GM19240 (cell line): ENCODE measurements around the gene HES3.

ENCODE experiments used
- DNase-seq: peaks from one replicate; pipeline ENCODE4 v3.0.0; 2011; ENCODE audit warnings: low spot score; ENCODE audit not compliant: insufficient read length

Gene HES3

GRCh38 chr1:6279613-6280383 lies 35.8 kb downstream of the HES3 start:
- no peak for DNase-seq

DNA sequence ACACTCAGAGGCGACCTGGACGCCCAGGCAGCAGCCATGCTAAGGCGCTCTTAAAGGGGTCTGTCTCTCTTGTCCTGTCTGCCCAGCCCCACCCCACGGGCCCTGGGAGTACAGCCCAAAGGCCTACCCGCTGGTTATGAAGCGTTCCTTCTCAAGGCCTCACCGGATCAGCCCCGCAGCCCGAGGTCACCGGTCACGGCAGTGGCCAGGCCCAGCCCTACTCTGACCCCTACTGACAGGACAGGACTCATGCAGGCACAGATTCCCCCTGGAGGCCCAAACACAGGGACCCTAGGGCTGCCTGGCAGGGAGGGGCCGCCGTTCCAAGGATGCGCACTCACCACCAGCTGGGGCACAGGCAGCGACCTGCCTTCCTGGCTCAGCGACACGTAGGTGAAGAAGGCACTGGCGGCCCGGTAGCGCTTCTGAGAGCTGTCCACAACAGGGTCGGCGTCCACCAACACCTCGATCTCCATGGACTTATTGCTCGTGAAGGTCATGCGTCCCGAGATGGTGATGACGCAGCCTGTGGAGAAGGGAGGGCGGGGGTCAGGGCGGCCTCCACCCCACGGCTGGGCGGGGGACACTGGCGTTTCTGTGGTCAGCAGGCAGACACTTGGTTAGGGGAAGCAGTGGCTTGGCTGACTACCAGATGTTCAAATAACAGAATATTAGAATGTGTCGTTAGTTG lies 36.9 kb downstream of the HES3 start:
- no peak for DNase-seq

- no peak for DNase-seq
Measured at GRCh38 chr1:6281511-6282402, 37.8 kb downstream of the HES3 start.

DNA sequence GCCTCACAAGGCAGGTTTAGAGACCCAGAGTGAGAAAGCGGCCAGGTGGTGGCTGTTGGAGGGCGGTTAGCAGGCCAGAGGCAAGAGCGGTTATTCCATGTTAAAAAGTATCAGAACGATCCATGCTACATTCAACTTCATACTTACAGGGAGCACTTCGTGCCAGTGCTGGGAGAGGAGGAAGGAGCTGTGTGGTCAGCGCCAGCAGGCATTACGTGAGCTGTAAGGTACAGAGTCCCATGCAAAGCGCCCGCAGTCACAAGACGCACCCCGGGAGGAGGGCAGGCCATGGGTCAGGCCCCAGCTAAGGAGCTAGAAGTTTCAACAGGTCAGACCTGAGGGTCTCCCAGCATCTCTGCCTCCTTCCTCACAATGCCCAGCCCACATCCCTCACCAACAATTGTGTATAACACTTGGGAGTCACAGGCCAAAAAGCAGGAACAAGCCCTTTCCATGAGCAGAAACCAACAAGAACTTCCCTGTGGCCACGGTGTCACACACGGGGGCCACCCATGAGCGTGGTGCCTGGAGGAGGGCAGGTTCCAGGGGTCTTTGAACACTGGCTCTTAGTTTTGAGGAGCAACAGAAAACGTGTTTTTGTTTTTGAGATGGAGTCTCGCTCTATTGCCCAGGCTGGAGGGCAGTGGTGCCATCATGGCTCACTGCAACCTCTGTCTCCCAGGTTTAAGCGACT lies 38.7 kb downstream of the HES3 start:
- DNase-seq, result no peak

DNA sequence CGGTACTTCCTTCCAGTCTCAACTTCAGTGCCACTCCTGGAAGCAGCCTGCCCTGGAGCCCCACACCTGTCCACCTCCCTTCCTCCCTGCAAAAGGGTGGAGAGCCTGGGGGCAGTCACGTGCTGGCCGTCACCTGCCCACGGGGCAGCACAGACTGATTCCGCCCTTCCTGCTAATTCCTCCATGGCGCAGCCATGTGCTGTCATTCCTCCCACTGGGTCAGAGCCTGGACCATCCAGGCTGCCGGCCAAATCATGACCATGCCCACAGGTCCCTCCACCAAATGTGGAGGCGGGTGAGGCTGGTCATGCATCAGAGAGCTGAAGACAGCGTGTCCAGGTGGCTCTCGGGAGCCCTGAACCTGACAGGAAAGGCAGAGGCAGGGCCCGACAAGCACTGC lies 41.4 kb downstream of the HES3 start:
- DNase-seq, result no peak

DNA sequence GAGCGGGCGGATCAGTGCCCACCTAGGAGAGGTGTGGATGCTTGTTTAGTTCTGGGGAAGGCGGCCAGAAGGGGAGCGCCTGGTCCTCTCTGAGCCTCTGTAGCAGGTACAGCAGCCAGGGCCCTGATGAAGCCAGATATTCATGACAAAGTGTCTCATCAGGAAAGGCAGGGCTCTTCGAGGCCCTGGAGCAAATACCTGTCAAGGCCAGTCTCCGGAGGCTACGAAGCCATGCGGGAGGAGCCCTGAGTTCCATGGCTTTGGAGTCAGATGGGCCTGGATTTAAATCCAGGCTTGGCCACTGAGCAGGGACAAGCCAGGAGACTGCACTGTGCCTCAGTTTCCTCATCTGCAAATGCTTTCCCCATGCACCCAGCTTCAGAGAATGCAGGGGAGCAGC lies 42.3 kb downstream of the HES3 start:
- DNase-seq, result no peak

DNA sequence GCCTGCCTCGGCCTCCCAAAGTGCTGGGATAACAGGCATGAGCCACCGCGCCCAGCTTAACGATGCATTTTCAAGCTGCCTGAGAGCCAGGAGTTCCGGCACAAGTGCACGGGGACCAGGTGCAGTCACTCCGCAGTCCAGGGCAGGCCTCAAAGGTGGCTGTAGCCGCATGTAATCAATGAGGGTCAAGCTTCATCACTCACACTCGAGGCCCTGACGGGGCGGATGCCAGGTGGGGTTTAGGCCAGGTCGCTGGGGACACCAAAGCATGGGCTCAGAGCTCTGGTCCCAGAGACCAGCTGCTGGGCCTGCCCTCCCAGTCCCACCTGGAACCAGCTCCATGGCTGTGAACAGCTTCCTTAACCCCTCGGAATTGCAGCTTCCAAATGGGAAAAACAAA lies 43.0 kb downstream of the HES3 start:
- no peak for DNase-seq

GRCh38 chr1:6287431-6287886 lies 43.5 kb downstream of the HES3 start:
- DNase-seq, result no peak

DNA sequence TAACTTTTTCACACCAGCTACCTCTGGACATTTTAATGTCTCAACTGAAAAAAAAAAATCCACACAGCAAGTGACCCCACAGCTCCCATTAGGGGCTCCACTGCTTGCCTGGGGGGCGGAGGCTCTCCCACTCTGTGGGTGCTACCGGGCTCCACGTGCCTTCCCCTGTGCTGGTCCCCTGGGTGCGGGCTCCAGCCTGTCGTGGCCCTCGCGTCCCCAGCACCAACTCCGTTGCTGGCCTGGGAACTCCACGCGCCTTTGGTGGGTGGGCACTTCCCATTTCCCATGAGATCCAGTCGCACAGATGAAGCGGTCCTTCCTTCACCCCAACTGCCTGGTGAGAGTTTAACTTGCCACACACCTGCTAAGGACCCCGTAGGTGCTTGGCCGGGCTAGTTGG lies 44.0 kb downstream of the HES3 start:
- no peak for DNase-seq

GRCh38 chr1:6288665-6289064 lies 44.7 kb downstream of the HES3 start:
- DNase-seq, result no peak

- no peak for DNase-seq
Measured at GRCh38 chr1:6292102-6292501, 48.1 kb downstream of the HES3 start.

DNA sequence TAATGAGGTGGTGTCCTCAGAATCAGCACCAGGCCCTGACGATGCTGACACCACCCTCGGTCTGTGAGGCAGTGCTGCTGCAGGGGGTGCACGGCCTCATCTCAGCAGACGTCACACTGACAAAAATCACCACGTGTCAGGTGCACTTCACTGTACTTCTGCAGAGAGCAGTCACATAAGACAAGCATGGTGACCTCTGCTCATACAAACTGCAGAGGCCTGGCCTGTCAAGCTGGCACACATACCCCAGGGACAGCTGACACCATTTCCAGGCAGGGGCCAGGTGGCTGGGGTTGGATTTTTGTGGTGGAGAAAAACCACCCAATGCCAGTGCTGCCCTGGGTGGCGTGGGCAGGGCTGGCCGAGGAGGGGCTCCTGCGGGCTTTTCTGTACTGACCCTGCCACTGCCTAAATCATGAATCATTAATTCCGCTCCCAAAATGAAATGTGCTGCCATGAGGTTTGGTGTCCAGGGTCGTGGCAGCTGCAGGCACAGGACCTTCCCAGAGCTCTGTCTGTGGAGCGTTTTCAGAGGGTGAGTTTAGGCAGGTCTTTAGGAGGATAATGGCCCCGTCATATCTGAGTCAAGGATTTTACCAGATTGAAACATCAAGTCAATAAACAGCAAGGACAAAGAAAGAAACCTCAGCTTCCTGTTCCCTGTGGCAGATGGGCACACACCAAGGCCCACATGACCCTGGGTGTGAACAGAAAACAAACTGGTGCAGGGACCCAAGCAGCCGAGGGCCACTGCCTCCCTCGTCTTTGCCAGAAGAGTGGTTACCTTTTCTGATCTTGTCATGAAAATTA lies 50.3 kb downstream of the HES3 start:
- no peak for DNase-seq

- no peak for DNase-seq
Measured at GRCh38 chr1:6294890-6295556, 51.0 kb downstream of the HES3 start.
